Subcutaneous adipose tissue (tissue), 4 donors: Measurements from ENCODE around the gene ELF5. TPM values are rescaled to one million over a fixed set of nuclear protein-coding genes. Genes with fewer than 3 reads are reported as not detected.

Experiments used
- total RNA-seq, 4 donors: library from RNA; depleted of rRNA; stranded (reverse); fragments of >200 nt; gene quantifications; one replicate each; pipeline ENCODE4 v1.1.0, GENCODE V29; 2016
- TF ChIP-seq, protein P1 (sequence below): fragments of 450-650 bp; IDR thresholded peaks from one replicate; pipeline ENCODE4 v1.5.1; 2016; ENCODE audit warnings: low read depth, mild to moderate bottlenecking, control low read depth, antibody characterized with exemption, moderate library complexity

The ELF5 gene
- total RNA-seq, 4 donors from 2014 or later, result not detected

- TF ChIP-seq, protein P1, sequence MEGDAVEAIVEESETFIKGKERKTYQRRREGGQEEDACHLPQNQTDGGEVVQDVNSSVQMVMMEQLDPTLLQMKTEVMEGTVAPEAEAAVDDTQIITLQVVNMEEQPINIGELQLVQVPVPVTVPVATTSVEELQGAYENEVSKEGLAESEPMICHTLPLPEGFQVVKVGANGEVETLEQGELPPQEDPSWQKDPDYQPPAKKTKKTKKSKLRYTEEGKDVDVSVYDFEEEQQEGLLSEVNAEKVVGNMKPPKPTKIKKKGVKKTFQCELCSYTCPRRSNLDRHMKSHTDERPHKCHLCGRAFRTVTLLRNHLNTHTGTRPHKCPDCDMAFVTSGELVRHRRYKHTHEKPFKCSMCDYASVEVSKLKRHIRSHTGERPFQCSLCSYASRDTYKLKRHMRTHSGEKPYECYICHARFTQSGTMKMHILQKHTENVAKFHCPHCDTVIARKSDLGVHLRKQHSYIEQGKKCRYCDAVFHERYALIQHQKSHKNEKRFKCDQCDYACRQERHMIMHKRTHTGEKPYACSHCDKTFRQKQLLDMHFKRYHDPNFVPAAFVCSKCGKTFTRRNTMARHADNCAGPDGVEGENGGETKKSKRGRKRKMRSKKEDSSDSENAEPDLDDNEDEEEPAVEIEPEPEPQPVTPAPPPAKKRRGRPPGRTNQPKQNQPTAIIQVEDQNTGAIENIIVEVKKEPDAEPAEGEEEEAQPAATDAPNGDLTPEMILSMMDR, result no peak
Measured at GRCh38 chr11:34493468-34493867, 20.1 kb downstream of the ELF5 start.

DNA sequence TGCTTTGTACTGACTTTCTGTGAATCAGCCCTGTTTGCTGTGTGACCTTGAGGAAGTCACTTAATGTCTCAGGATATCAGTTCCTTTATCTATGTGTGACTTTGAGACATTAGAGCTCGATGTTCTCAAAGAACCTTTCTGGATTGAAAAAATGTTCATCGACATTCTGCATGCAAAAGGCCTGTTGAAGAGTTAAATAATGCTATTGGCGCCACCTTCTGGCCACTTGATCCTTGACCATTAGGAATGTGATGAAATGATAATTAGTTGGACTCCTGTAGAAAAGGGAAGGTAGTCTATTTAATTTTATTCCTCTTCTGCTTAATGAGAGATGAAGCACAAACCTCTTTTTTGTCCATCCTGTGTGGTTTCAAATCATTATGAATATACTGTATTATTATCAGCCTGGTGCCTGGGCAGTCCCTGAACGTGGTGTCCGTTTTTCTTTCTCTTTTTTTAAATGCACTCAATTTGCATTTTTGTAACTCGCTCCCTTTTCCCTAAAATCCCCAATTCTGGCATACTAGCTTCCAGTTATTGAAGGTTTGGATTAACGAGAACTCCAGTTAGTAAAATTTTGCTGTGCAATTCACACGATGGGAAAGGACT is 20.7 kb downstream of the ELF5 start:
- TF ChIP-seq, protein P1, result no peak

DNA sequence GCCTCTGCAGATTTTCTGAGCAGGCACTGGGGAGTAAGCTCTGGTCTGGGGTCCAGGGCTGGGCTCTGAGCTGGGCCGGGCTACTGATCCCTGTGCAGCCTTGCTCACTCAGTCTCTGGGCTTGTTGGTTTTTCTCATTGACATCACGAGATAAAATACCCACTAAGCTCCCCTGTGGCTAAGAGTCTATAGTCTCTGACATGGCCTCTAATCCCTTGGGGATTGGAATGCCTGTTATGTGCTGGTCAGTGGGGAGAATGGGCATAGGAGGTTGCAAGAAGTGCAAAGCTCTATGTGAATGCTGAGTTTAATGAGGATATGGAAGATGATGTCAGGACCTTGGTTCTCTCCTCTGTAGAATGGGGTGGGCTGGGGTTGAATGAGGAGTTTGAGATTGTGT is 23.3 kb downstream of the ELF5 start:
- TF ChIP-seq, protein P1, result no peak

DNA sequence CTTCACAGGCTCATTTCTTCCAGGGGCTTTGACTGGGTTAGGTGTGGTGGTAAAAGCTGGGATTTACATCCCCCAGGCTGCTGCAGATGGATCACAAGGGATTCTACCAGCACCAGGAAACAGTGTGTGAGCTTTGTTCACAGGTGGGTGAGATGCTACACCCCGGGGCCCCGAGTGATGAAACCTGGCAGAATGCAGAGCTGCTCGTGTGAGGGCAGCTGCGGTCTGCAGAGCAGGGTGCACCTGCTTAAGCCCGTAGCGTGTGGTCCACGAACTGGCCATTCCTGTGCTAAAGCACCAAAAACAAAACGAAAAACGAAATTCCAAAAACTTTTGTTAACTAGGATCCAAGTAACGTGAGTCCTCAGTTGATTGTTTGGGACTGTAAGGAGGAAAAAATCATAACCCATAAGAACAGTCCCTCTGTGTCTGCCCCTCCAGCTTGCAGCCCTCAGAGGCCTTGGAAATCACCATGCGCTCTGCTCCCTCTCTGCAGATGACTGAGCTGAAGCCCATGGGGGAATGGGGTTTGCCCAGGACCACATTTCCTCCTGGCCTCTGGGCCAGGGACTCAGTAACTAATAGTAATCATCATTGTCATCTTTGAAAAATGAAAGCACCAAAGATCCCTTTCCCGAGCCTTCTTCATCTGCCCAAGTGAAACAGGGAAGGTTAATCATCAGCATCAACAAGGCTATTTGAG is 24.6 kb downstream of the ELF5 start:
- TF ChIP-seq, protein P1, result no peak

DNA sequence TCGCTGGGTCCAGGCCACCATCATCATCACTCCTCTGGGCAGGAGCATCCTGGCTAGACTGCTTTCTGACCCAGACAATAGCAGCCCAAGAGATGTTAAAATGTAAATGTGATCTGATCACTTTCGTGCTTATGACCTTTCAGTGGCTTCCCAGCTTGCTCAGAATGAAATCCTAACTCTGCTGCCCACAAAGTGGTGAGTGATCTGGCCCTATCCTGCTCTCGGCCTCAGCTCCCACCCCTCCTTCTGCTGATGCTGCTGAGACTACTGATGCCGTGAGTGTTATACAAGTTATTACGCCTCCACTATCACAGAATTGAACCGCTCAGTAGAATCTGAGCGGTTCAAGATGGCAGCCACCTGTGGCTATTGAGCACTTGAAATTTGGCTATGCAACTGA is 26.2 kb downstream of the ELF5 start:
- TF ChIP-seq, protein P1, result no peak

- TF ChIP-seq, protein P1, result no peak
Measured at GRCh38 chr11:34483106-34483874, 30.3 kb downstream of the ELF5 start.

GRCh38 chr11:34481307-34481706 is 32.3 kb downstream of the ELF5 start:
- TF ChIP-seq, protein P1, result no peak
